ENCODE data around the gene NUTM2F.
"Not testable (repeated sequence)": the region's sequence is repeated elsewhere in the genome, so short reads cannot be mapped to it uniquely, and the experiment has no call there.

The NUTM2F gene

GRCh38 chr9:94328544-94328943, at the start of gene NUTM2F:
Gene NUTM2F (minus strand): TSS chr9:94328644. CDS start chr9:94328623, 21 bp downstream.
- in situ Hi-C loops (cut with MboI; ENCODE audit: low sequenced_read_pairs, unreplicated experiment); DNase-seq (ENCODE audit: low spot score): not testable (repeated sequence)

- DNase-seq (ENCODE audit: low spot score), result peak; percentile 2
- in situ Hi-C loops (cut with MboI; ENCODE audit: low sequenced_read_pairs, unreplicated experiment), result not testable (repeated sequence)
Observed at GRCh38 chr9:94375197-94375596, 46.8 kb upstream of the NUTM2F start.

GRCh38 chr9:94374176-94375056, 46.0 kb upstream of the NUTM2F start:
- DNase-seq (ENCODE audit: low spot score), result peak; percentile 89
- in situ Hi-C loops (cut with MboI; ENCODE audit: low sequenced_read_pairs, unreplicated experiment), result not testable (repeated sequence)

DNA sequence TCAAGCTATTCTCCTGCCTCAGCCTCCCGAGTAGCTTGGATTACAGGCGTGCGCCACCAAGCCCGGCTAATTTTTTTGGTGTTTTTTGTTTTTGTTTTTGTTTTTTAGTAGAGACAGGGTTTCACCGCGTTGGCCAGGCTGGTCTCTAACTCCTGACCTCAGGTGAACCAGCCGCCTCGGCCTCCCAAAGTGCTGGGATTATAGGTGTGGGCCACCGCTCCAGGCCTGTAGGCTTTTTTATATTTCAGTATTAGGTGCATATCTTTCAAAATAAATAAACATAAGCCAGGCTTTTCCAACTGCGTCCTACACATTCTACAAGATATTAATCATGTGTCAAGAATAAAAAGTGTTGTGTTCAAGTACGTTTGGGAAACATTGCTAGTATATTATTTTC, 45.3 kb upstream of the NUTM2F start:
- DNase-seq (ENCODE audit: low spot score); in situ Hi-C loops (cut with MboI; ENCODE audit: low sequenced_read_pairs, unreplicated experiment): not testable (repeated sequence)

DNA sequence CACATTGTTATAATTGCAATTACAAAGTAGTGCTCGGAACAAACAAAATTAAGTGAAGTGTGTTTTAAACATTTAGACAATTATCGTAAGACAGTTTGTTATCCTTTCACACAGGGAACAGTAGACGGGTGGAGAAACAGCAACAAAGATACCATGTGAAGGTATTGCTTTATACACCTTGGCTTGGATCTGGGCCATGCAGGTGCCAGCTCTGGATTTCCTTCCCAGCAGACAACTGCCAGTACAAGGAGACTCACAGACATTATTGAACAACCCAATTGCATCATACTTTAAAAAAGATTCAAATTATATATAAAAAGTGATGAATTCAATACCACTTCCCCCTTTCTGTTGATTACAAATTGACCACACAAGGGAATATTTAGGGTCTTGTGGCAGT, 41.8 kb upstream of the NUTM2F start:
- DNase-seq (ENCODE audit: low spot score); in situ Hi-C loops (cut with MboI; ENCODE audit: low sequenced_read_pairs, unreplicated experiment): not testable (repeated sequence)

GRCh38 chr9:94364093-94364614, 35.7 kb upstream of the NUTM2F start:
- in situ Hi-C loops (cut with MboI; ENCODE audit: low sequenced_read_pairs, unreplicated experiment); DNase-seq (ENCODE audit: low spot score): not testable (repeated sequence)

- DNase-seq (ENCODE audit: low spot score); in situ Hi-C loops (cut with MboI; ENCODE audit: low sequenced_read_pairs, unreplicated experiment): not testable (repeated sequence)
Observed at GRCh38 chr9:94357158-94357557, 28.7 kb upstream of the NUTM2F start.

DNA sequence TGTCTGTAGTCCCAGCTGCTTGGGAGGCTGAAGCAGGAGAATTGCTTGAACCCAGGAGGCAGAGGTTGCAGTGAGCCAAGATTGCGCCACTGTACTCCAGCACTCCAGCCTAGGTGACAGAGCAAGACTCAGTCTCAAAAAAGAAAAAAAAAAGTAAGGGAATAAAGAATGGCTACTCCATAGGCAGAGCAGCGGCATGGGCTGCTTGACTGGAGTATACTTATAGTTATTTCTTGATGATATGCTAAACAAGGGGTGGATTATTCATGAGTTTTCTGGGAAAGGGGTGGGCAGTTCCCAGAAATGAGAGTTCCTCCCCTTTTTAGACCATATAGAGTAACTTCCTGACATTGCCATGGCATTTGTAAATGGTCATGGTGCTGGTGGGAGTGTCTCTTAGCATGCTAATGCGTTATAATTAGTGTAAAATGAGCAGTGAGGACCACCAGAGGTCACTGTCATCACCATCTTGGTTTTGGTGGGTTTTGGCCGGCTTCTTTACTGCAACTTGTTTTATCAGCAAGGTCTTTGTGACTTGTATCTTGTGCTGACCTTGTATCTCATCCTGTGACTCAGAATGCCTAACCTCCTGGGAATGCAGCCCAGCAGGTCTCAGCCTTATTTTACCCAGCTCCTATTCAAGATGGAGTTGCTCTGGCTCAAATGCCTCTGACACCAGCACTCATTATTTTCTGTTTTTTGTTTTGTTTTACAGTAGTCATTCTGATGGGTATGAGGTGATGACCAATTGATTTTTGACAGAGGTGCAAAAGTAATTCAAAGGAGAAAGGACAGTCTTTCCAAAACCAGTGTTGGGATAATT, 23.7 kb upstream of the NUTM2F start:
- DNase-seq (ENCODE audit: low spot score); in situ Hi-C loops (cut with MboI; ENCODE audit: low sequenced_read_pairs, unreplicated experiment): not testable (repeated sequence)

GRCh38 chr9:94348754-94349153, 20.3 kb upstream of the NUTM2F start:
- in situ Hi-C loops (cut with MboI; ENCODE audit: low sequenced_read_pairs, unreplicated experiment); DNase-seq (ENCODE audit: low spot score): not testable (repeated sequence)

GRCh38 chr9:94347451-94347850, 19.0 kb upstream of the NUTM2F start:
- in situ Hi-C loops (cut with MboI; ENCODE audit: low sequenced_read_pairs, unreplicated experiment); DNase-seq (ENCODE audit: low spot score): not testable (repeated sequence)

GRCh38 chr9:94341703-94342102, 13.3 kb upstream of the NUTM2F start:
- DNase-seq (ENCODE audit: low spot score); in situ Hi-C loops (cut with MboI; ENCODE audit: low sequenced_read_pairs, unreplicated experiment): not testable (repeated sequence)

DNA sequence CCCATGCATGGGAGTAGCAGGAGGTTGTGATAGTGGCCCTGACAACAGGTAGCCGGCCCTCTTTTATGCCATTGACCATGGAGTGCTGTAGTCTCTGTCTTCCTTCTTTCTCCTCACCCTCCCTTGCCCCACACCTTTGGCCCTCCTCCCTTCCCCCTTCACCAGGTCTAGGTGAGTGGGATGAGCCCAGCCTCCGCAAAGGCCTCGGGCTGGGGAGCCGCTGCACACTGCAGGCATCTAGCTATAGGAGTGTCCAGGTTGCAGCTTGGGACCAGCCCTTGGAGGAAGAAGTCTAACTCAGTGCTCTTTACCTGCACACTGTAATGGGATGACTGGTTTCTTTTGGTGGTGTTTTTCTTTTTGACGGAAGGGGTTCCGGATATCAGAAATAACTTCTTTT, 12.3 kb upstream of the NUTM2F start:
- in situ Hi-C loops (cut with MboI; ENCODE audit: low sequenced_read_pairs, unreplicated experiment); DNase-seq (ENCODE audit: low spot score): not testable (repeated sequence)

- DNase-seq (ENCODE audit: low spot score); in situ Hi-C loops (cut with MboI; ENCODE audit: low sequenced_read_pairs, unreplicated experiment): not testable (repeated sequence)
Observed at GRCh38 chr9:94339657-94340056, 11.2 kb upstream of the NUTM2F start.

GRCh38 chr9:94338723-94339122, 10.3 kb upstream of the NUTM2F start:
- in situ Hi-C loops (cut with MboI; ENCODE audit: low sequenced_read_pairs, unreplicated experiment); DNase-seq (ENCODE audit: low spot score): not testable (repeated sequence)

DNA sequence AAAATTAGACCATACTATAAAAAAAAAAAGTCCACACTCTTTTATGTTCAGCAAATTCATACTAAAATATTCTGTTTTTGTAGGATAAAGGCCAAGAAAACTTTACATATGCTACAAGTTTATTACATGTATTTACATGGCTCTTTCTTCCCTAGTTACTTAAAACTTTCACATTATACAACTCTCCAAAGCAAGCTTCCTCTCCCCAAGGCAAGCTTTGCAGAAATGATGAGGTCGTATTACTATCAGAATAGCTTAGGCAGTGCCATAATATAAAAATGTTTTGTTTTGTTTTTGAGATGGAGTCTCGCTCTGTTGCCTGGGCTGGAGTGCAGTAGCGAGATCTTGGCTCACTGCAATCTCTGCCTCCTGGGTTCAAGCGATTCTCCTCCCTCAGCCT, 8.0 kb upstream of the NUTM2F start:
- DNase-seq (ENCODE audit: low spot score); in situ Hi-C loops (cut with MboI; ENCODE audit: low sequenced_read_pairs, unreplicated experiment): not testable (repeated sequence)

DNA sequence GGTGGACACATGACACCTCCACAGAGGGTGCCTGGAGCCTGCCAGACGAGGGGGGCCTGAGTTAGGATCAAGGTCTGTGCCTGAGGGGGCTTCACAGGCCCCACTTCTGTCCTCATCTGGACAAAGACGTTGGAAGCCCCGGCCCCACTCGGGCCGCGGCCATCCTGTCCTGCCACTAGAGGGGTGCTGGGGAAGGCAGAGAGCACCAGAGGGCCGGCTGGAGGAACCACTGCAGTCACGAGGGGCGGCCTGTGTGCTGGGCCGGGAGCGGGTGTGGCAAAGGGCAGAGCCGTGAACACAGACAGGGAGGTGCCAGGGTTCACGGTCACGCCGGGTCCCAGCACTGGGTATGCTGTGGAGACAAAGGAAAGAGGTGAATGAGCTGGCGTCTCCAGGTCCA, 2.9 kb downstream of the NUTM2F start:
- in situ Hi-C loops (cut with MboI; ENCODE audit: low sequenced_read_pairs, unreplicated experiment); DNase-seq (ENCODE audit: low spot score): not testable (repeated sequence)

DNA sequence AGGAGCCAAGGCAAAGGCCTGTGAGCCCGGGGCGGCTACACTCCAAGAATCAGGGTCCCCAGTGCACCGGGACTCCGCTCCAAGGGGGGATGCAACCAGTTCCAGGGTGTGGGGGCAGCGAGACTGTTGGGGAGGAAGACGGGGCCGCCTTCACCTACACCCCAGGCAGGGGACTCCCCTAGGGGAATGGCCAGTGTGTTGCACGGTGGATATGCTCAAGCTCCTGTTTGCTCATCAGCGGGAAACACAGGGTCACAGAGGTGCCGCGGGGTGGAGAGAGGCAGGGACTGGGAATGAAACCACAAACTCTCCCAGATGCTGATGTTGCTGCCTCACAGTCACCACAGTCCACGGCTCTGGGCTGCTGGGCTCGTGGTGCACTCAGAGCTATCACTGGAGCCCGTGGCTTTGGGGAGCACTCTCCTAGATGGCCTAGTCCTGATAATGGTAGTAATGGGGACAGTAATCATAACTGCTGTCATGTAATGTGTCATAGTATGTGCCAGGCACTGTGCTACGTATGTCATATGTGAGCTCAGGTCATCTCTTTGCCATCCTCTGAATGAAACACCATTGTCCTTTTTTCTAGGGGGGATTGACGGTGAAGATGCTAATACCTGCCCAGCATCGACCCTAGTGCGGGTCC, 5.2 kb downstream of the NUTM2F start:
- DNase-seq (ENCODE audit: low spot score); in situ Hi-C loops (cut with MboI; ENCODE audit: low sequenced_read_pairs, unreplicated experiment): not testable (repeated sequence)

- in situ Hi-C loops (cut with MboI; ENCODE audit: low sequenced_read_pairs, unreplicated experiment); DNase-seq (ENCODE audit: low spot score): not testable (repeated sequence)
Observed at GRCh38 chr9:94322342-94322940, 6.0 kb downstream of the NUTM2F start.
